SK-N-SH (cell line): Measurements from ENCODE around the gene KCNE5. TPM values are rescaled to one million over a fixed set of nuclear protein-coding genes. Genes with fewer than 3 reads are reported as not detected.

Experiments
- CTCF ChIA-PET: fragments of 300-600, 350-600 bp; formaldehyde crosslinking; extraction: SDS; loops from one replicate; lab custom pipeline; 2021; lab: Yijun Ruan, JAX
- POLR2A ChIA-PET: fragments of 350-600 bp; sonication (Branson Sonifier 250); formaldehyde crosslinking; extraction: SDS; loops from one replicate; lab custom pipeline; 2020; ENCODE audit warnings: antibody characterized with exemption, inconsistent platforms; lab: Yijun Ruan, JAX
- DNase-seq: peaks from one replicate; pipeline ENCODE4 v3.0.0; 2012
- H2AFZ ChIP-seq: fragments of 200-600 bp; sonication (generic); 2 replicates; pipeline ENCODE4 v1.8.1; 2016; ENCODE audit warnings: antibody characterized with exemption, mild to moderate bottlenecking, low read depth
- H3F3A ChIP-seq: fragments of 200-600 bp; sonication (generic); replicated peaks from 2 replicates; pipeline ENCODE3; 2016; ENCODE audit warnings: antibody characterized with exemption, mild to moderate bottlenecking; ENCODE audit not compliant: insufficient read depth
- H3K27ac ChIP-seq, 2 experiments: fragments of 200-500 bp in 1 of 2; fragments of 200-600 bp in 1 of 2; sonication (Bioruptor generic) in 1 of 2; sonication (generic), shearing (Covaris generic) in 1 of 2; 2 replicates each; pipeline versions ENCODE4 v1.5.1 to v1.6.1; 2014 to 2016; ENCODE audit warnings: low read depth in 2 of 2, inconsistent platforms in 1 of 2, low read length in 1 of 2, mild to moderate bottlenecking in 1 of 2, mixed read lengths in 1 of 2
- H3K27me3 ChIP-seq: fragments of 200-600 bp; sonication (generic), shearing (Covaris generic); 2 replicates; pipeline ENCODE4 v1.6.1; 2016; ENCODE audit warnings: mixed run types; ENCODE audit not compliant: insufficient read depth
- H3K36me3 ChIP-seq, 2 experiments: fragments of 200-500 bp in 1 of 2; fragments of 200-600 bp in 1 of 2; sonication (Bioruptor generic) in 1 of 2; sonication (generic) in 1 of 2; replicated peaks in 1 of 2; 2 replicates each; pipeline versions ENCODE3 to v1.5.1; 2014 to 2016; ENCODE audit warnings: low read length in 1 of 2, mild to moderate bottlenecking in 1 of 2; ENCODE audit not compliant: insufficient read depth in 2 of 2, control insufficient read depth in 1 of 2
- H3K4me1 ChIP-seq, 2 experiments: fragments of 200-500 bp in 1 of 2; fragments of 200-600 bp in 1 of 2; sonication (Bioruptor generic) in 1 of 2; sonication (generic), shearing (Covaris generic) in 1 of 2; 2 replicates each; pipeline versions ENCODE4 v1.5.1 to v1.6.1; 2014 to 2016; ENCODE audit warnings: low read depth in 1 of 2, low read length in 1 of 2, mixed run types in 1 of 2; ENCODE audit not compliant: insufficient read depth in 2 of 2, control insufficient read depth in 1 of 2
- H3K4me2 ChIP-seq: fragments of 200-600 bp; sonication (generic), shearing (Covaris generic); 2 replicates; pipeline ENCODE4 v1.6.1; 2017; ENCODE audit warnings: mixed run types
- H3K4me3 ChIP-seq, 2 experiments: fragments of 200-500 bp in 1 of 2; fragments of 200-600 bp in 1 of 2; sonication (Bioruptor generic) in 1 of 2; sonication (generic), shearing (Covaris generic) in 1 of 2; 2 replicates each; pipeline versions ENCODE4 v1.5.1 to v1.8.1; 2014 to 2016; ENCODE audit warnings: low read depth in 2 of 2, inconsistent platforms in 1 of 2, low read length in 1 of 2, mild to moderate bottlenecking in 1 of 2, mixed read lengths in 1 of 2, moderate library complexity in 1 of 2
- H3K79me2 ChIP-seq: fragments of 200-600 bp; sonication (generic); 2 replicates; pipeline ENCODE4 v1.8.1; 2017; ENCODE audit warnings: mild to moderate bottlenecking; ENCODE audit not compliant: insufficient read depth
- H3K9ac ChIP-seq: fragments of 200-600 bp; sonication (generic); 2 replicates; pipeline ENCODE4 v1.6.1; 2017; ENCODE audit warnings: mixed run types
- H3K9me2 ChIP-seq: fragments of 200-600 bp; sonication (generic); 2 replicates; pipeline ENCODE4 v1.6.1; 2017; ENCODE audit warnings: mixed run types
- H3K9me3 ChIP-seq: fragments of 200-600 bp; sonication (generic); 2 replicates; pipeline ENCODE4 v1.6.1; 2017; ENCODE audit warnings: mixed run types, mild to moderate bottlenecking, moderate library complexity
- H4K20me1 ChIP-seq: fragments of 200-600 bp; sonication (generic); 2 replicates; pipeline ENCODE4 v1.6.1; 2017; ENCODE audit warnings: mild to moderate bottlenecking, mixed run types; ENCODE audit not compliant: insufficient read depth
- CHD2 ChIP-seq: fragments of 150-350 bp; IDR thresholded peaks from 2 replicates; pipeline ENCODE4 v1.6.1; 2018; ENCODE audit warnings: low read length; ENCODE audit not compliant: partially characterized antibody
- GABPA ChIP-seq: IDR thresholded peaks from 2 replicates; pipeline ENCODE4 v1.4.0; 2012; ENCODE audit warnings: low read depth, mild to moderate bottlenecking
- IRF3 ChIP-seq: fragments of 150-350 bp; IDR thresholded peaks from 2 replicates; pipeline ENCODE4 v1.6.1; 2016; ENCODE audit warnings: mild to moderate bottlenecking, low read depth, low read length
- JUND ChIP-seq: IDR thresholded peaks from 2 replicates; pipeline ENCODE4 v1.4.0; 2012
- MAX ChIP-seq: IDR thresholded peaks from 2 replicates; pipeline ENCODE4 v1.4.0; 2012; ENCODE audit warnings: low read depth
- MEF2A ChIP-seq: IDR thresholded peaks from 2 replicates; pipeline ENCODE4 v1.4.0; 2012; ENCODE audit warnings: low read depth, borderline replicate concordance
- PBX3 ChIP-seq: IDR thresholded peaks from 2 replicates; pipeline ENCODE4; 2012
- RFX5 ChIP-seq: IDR thresholded peaks from 2 replicates; pipeline ENCODE4 v1.6.1; 2012; ENCODE audit warnings: mild to moderate bottlenecking, improper control_type of control experiment, low read length
- SIN3A ChIP-seq: IDR thresholded peaks from 2 replicates; pipeline ENCODE4 v1.6.1; 2012; ENCODE audit warnings: low read depth, mild to moderate bottlenecking, low read length, moderate library complexity, borderline replicate concordance
- TCF12 ChIP-seq: IDR thresholded peaks from 2 replicates; pipeline ENCODE4 v1.4.0; 2012
- TEAD4 ChIP-seq: IDR thresholded peaks from 2 replicates; pipeline ENCODE4 v1.4.0; 2012; ENCODE audit warnings: mild to moderate bottlenecking, borderline replicate concordance; ENCODE audit not compliant: insufficient read depth
- USF1 ChIP-seq: IDR thresholded peaks from 2 replicates; pipeline ENCODE4 v1.4.0; 2012; ENCODE audit warnings: low read depth, borderline replicate concordance
- USF2 ChIP-seq: fragments of 150-350 bp; IDR thresholded peaks from 2 replicates; pipeline ENCODE4 v1.6.1; 2017; ENCODE audit warnings: antibody characterized with exemption, low read length, low read depth, borderline replicate concordance
- ZBTB33 ChIP-seq: IDR thresholded peaks from 2 replicates; pipeline ENCODE4 v1.4.0; 2012; ENCODE audit warnings: low read depth, borderline replicate concordance
- WGBS: methylation state at CpG from one replicate; pipeline ENCODE4 v1.1.6; 2017; ENCODE audit warnings: low lambda C conversion rate; 5-methylcytosine and 5-hydroxymethylcytosine counted together
- polyA plus RNA-seq, 3 experiments: library from polyadenylated mRNA; depleted of rRNA; stranded (reverse); fragments of >200 nt; gene quantifications; 2 replicates each; pipeline ENCODE4 v1.2.3, GENCODE V29; 2012

KCNE5 gene
- polyA plus RNA-seq, 1 of the 3 experiments (the other 2 are of a cell fraction), result 0.21 TPM

- no peaks in the 10 kb centered on the region for H4K20me1 ChIP-seq
- DNase-seq, result no peak
- H3K4me2 ChIP-seq, result no peak overlapping the region
- H3K4me1 ChIP-seq, result no peaks in the 10 kb centered on the region
- no peaks in the 10 kb centered on the region for H3K36me3 ChIP-seq
- no peak overlapping the region for H3K9ac ChIP-seq
- H2AFZ ChIP-seq, result no peak overlapping the region
- CTCF ChIA-PET, result no interaction called here
- WGBS, result 23% methylated on average over 4 of the region's 4 CpGs
- TF ChIP-seq MAX (no peak), ZBTB33 (no peak), TEAD4 (no peak), TCF12 (no peak), IRF3 (no peak), SIN3A (no peak), RFX5 (no peak), USF1 (no peak), PBX3 (no peak), MEF2A (no peak), CHD2 (no peak), GABPA (no peak), USF2 (no peak), JUND (no peak)
- no peak overlapping the region for H3K4me3 ChIP-seq
- no peaks in the 10 kb centered on the region for H3K79me2 ChIP-seq
- POLR2A ChIA-PET, result no interaction called here
- peaks cover 40% of the 10 kb centered on the region for H3K27me3 ChIP-seq
- no peak overlapping the region for H3K27ac ChIP-seq
- H3K9me2 ChIP-seq, result no peaks in the 10 kb centered on the region
- H3K9me3 ChIP-seq, result no peaks in the 10 kb centered on the region
- no peaks in the 10 kb centered on the region for H3F3A ChIP-seq
These were observed 34.8 kb downstream of the KCNE5 start for GRCh38 chrX:109590176-109590575.
